DOHH2 (cell line): ENCODE results near the gene ESYT2.

Source experiments
- CTCF ChIP-seq: fragments of 200-600 bp; sonication (generic); IDR thresholded peaks from one replicate; pipeline ENCODE4 v1.5.1; 2014; ENCODE audit warnings: antibody characterized with exemption, mild to moderate bottlenecking, low read depth, low read length; ENCODE audit not compliant: poor library complexity, severe bottlenecking
- EZH2phosphoT487 ChIP-seq: fragments of 200-600 bp; sonication (generic); IDR thresholded peaks from 2 replicates; pipeline ENCODE4 v1.6.1; 2017; ENCODE audit warnings: borderline replicate concordance, mild to moderate bottlenecking, antibody characterized with exemption, low read length, moderate library complexity, mixed read lengths

DNA sequence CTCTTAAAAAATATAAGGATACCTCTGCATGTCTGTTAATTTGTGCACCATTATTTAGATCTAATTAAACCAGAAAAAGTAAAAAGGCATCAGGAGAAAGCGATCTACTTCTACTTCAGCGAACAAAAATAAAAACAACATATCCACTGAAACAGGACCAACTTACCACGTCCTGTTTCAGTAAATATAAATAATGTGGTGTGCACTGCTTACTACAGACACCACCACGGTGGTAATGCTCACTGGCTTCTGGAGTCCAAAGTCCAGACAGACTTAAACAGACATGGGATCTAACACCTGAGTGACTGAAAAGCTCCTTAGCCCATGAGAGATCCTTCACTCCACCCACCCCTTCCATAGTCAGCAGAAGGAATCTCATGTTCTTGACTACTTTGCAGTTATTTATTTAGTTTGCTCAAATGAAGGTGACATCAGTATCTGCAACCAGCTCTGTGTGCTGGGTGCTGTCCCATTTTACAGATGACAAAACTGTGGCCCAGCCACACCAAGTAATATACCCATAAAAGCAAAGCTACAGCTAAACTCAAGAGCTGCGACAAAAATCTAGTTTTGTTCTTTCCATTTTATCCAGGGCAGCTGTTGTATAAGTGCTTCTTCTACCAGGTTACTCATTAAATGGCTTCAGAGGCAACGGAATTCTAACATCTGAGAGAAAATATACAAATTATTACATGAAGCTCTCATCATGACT lies 62.6 kb downstream of the ESYT2 start:
- TF ChIP-seq CTCF (no peak), EZH2phosphoT487 (no peak)
